Fibroblast of skin of scalp (primary cell): ENCODE measurements around the gene GREB1L.
"Not testable (repeated sequence)": the region's sequence is repeated elsewhere in the genome, so short reads cannot be mapped to it uniquely, and the experiment has no call there.

Experiments
- DNase-seq: peaks from one replicate; pipeline ENCODE4 v3.0.0-alpha.2; 2013

GREB1L gene

DNA sequence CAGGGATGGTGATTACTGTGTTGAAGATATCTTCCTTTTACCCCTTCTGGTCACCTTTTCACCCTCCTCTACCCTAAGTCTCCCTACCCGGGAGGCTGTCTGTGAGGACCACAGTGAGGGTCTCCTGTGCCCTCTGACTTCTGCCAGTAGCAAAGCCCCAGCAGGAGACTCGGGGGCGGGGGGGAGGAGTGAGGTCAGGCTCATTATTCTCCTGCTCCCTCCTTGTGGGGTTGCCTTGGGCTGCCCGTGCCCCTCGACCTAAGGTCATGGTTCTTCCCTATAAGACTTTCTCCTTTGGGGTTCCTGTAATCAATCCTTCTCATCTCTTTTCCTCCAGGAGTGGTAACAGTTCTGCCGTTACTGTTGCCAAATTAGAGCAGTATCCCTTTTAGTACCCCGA, 65.5 kb downstream of the GREB1L start:
- no peak for DNase-seq

DNA sequence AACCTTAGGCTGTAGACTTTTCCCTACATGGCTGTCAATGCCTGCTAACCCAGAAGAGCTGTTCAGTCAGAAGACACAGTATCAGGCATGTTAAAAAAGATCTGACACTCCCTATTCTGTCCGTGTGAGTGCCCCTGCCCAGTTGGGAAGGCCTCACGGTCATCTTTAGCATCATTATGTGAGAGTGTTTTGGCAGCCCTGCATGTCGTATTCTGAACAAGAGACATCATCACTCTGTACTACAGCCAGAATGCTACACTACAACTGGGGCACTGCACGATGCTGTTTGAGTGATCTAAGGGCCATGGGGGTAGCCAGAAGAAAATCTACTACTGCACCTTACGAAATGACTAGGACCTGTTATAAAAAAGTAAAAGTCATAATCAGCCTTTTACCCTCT, 67.2 kb downstream of the GREB1L start:
- no peak for DNase-seq

DNA sequence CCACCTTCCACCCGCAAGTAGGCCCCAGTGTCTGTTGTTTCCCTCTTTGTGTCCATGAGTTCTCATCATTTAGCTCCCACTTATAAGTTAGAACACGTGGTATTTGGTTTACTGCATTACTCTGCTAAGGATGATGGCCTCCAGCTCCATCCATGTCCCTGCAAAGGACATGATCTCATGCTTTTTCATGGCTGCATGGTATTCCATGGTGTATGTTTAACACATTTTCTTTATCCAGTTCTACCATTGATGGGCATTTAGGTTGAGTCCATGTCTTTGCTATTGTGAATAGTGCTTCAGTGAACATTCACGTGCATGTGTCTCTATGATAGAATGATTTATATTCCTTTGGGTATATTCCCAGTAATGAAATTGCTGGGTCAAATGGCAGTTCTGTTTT, 69.9 kb downstream of the GREB1L start:
- not testable (repeated sequence) for DNase-seq

DNA sequence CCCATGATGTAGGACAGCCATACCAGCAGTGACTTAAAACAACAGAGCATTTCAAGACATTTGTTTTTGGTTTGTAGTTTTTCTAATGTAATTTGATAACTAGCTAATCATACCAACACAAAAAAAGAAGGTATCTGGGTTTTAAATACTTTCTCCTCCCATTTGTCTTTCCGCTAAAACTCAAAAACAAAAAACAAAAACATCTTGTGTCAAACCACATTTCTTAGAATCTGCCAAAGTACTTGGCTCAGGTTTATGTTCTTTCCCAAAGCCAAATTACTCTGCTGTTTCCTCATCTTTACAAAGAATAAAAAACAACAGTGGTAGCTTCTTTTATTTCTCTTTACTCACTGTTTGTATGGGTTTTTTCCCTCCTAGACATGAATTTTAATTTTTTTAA, 71.5 kb downstream of the GREB1L start:
- DNase-seq = no peak

DNA sequence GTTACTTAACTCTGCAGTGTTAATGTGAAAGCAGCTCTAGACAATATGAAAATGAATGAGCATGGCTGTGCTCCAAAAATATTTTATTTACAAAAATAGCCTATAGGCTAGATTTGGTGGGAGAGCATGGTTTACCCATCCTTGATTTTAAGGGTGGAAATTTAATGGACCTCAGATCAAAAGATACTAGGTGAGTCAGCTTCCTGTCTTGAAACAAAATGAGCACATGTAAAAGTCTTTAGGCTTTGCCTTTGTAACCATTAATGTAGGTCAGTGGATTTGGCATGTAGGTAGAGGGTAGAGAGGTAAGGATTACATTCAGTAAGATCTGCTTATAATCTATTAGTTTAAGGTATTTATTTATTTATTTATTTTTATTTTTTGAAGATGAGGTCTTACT, 72.7 kb downstream of the GREB1L start:
- no peak for DNase-seq

DNA sequence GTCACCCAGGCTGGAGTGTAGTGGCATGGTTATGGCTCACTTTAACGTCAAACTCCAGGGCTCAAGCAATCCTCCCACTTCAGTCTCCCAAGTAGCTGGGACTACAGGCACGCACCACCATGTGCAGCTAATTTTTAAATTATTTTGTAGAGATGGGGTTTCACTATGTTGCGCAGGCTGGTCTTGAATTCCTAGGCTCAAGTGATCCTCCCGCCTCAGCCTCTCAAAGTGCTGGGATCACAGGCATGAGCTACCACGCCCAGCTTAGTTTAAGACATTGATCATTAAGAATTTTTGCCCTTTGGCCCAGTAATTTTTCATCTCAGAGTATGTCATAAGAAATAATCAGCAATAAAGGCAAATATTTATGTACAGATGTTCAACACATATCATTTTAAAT, 73.1 kb downstream of the GREB1L start:
- not testable (repeated sequence) for DNase-seq

DNA sequence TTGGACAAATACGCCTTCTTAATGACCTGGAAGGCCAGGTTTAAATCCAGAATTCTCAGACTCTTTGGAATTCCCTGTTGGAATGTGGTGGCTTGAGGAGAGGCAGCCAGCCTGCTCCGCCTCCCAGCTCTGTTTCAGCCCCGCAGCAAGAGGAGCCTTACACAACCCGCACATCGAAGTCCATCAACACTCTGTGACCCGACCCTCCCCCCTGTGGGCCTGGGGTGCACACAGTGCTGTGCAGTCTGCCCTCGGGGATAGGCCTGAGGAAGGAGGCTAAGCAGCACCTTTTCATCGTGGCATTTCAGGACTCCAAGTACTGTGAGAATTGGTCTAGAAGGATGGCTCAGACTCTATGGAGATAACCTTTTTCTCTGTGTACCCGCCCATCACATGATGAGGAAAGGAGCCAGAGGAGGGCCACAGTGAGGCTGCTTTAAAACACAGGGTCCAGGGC, 73.7 kb downstream of the GREB1L start:
- no peak for DNase-seq

DNA sequence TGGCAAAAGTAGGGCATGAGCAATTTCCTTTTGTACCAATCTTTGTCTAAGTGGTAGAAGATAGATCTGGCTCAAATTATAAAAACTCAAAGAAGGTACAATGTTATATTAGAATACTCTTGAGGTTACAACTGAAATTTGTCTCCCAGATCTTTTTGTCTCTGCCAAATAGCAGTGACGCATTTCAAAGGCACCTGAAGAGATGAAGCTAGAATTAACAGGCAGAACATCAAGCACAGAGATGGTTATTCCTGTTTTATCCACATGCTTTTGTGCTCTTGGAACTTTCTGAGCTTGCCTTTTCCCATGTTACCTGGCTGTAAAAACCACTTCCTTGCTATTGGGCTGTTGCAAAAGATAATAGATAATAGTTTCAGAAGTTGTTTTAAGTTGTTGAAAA, 74.3 kb downstream of the GREB1L start:
- no peak for DNase-seq

DNA sequence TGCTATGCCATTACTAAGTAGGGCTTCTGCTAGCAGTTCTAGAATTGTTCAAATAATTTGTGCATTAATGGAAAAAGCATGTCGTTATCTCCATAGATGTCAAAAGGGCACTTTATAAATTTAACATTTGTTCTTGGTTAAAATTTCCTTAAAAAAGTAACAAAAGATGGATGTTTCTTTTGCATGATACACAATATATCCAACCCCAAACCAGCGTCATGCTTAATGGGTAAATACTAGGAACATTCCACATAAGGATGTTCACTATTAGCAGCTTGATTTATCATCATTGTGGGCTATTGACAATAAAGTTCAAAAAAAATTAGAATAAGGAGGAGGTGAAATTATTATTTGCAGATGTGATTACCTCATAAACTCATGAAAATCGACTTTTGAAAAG, 79.7 kb downstream of the GREB1L start:
- DNase-seq = no peak

DNA sequence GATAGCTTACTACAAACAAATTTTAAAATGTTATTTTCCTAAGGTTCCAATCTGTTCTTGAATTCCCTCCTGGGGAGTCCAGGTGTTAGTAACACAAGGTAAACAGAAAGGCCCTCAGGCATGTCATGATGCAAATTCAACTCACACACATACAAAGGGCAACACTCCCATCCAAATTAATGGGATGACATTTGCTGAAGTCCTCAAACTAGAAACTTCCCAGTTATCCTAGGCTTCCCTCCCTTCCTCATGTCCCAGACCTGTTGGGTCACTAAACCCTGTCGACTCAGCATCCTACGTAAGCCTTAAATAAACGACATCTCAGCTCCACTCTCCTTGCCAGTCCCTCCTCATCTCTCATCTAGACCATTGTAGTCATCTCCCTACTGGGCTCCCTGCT, 85.1 kb downstream of the GREB1L start:
- no peak for DNase-seq

DNA sequence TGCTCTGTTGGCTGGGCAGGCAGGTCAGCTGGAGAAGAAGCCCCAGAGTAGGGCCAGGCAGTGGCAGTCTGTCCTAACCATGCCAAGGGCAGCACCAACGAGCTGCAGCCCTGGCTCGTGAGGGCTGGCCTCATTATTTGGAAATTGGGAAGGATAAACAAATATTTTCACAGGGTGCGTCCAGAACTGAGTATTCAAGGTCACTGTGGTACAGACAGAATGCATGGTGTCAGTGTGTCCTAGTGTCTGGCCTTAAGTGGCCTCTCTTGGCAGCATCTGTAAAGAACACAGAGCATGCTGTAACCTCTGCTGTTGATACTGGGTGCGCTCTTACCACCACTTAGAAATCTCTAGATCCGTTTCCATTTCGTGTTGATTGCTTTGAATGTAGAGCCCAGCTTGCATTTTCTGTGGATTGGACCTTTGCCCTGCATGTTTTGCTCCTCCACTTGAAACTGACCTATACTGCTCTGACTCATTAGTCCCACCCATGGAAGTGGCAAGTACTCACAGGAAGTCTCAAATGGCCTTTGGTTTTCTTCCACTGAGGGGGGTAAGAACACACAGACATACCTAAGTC, 88.2 kb downstream of the GREB1L start:
- DNase-seq = peak; percentile 5

DNA sequence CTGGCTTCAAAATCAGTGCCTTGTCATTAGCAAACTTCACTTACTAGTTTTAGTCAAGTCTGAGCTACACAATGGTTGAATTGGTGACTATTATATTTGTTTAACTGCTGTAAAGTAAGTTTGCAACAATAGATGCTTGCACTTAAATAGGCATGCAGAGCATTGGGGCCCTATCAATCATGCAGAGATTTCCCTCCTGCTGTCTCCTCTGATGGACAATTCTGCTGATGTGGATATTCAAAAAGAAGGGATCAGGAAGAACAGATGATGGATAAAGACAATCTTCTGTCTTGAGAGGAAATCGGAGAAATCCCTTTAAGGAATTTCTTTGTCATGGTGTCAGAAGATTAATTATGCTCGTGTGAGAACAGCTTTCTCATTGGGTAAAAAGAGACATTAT, 89.0 kb downstream of the GREB1L start:
- DNase-seq = no peak

DNA sequence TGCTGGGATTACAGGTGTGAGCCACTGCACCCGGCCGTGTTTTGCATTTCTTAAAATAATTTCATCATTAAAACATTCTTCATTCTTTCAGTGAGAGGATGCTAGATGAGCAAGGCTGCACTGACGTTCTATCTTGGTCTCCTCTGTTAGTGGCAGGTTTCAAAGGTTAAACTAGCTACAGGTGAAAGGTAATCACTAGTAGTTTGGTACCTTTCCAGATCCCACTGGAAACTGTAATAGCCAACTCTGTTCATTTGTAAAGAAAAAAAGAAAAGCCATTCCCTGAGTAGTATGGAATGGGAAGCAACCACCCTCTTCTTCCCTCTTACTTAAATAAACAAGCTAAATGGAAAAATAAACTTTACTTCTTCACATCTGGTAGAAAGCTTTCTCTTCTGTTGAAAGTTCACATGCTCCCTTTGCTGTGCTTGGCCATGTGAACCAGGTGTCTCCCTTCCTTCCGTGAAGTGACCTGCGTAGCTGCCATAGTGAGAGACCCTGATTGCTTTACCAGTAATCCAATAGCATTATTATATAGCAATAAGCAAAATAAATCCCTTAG, 94.0 kb downstream of the GREB1L start:
- DNase-seq = no peak

DNA sequence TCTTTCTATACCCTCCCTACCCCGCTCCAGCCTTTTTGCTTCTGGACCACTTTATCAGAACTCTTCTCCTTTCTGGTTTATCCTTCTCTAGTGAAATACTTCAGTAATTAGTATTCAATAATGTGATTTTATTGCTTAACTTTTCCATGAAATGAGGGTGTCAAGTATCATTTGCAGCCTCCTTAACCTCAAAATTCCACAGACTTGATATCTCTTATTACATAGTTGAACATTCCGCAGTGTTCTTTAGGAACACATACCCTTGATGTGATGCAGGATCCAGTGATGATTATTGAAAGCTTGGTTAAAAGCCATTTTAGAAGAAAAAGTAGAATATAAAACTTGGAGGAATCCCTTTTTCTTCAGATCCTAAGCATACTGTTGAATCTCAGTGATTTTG, 94.8 kb downstream of the GREB1L start:
- DNase-seq = no peak

DNA sequence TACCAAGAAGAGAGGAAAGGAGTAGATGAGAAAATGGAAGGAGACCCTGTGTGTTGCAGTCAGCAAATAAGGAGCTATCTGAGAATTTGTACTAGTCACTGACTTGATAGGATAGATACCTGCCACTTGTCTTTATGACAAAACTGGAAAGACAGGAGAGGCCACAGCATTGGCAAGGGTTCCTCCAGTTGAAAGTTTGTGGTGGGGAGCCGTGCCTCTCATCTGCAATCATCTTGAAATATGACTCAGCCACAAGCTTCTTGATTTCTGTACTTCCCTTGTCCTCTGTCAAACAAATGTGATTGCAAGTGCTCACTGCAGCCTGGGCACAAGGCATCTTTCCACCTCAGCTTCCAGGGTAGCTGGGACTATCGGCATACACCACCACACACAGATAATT, 99.1 kb downstream of the GREB1L start:
- no peak for DNase-seq

DNA sequence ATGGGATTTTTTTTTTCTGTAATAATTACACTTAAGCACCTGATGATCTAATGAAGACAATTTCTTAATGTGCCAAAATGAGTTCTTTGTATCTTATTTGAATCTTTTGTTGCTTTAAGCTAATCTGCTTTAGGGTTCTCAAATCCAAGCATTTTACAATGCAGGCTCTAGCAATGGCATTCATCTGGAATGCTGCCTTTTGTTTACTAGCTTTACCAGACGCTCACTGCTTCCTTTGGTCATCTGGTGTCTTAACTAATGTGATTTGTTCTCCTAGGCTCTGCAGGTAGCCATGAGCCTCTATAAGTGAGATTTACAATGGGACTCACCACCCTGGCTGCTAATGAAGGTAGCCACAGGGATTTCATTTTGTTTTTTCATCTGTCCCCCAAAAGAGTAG, 100.3 kb downstream of the GREB1L start:
- no peak for DNase-seq

DNA sequence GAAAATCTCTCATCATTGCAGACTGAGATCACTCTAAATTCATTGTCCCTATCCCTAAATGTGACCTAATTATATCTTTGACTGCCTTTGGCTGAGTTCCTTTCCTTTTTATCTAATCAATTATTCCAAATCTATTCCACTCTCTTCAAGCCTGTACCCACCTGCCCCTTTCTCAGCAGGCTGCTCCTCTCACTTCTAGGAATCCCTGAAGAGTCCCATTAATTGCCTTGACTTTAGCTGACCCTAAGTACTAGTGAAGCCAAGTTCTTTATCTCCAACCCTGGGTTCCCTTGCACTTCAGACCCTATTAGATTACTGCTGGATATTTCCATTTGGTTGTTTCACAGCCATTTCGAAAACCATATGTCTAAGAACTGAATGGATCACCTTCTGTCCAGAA, 102.8 kb downstream of the GREB1L start:
- no peak for DNase-seq

DNA sequence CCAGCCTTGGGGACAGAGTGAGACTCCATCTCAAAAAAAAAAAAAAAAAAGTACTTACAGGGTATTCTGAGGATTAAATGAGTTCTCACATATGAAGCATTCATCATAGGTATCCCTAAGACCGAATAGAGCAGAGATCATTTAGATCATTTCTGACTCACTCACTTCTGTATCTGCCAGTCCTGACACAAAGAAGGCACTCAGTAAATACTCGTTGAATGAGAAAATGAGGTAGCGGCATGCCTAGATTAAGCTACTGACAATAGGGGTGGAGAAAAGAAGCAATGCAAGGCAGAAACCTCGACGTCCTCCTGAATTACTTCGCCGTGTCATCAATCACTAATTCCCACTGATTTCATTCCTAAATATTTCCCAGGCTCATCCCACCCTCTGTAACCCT, 103.8 kb downstream of the GREB1L start:
- DNase-seq = no peak

DNA sequence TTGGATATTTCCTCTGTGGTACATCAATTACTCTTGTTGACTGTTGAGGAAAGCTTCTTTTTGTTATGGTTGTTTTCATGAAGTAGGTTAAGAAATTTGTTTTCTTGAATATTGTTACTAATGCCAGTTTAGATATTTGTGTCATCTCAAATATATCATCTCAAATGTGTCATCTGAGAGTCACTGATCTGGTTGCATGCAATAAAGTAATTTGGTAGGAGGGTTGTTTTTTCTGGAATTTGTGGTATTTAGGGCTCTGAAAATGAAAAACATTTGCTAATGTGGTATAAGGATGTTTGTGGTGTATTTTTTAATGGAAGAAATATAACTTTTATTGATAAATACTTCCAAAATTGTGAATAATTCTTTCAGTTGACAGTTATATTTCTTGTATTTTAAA, 117.7 kb downstream of the GREB1L start:
- DNase-seq = peak; percentile 1

DNA sequence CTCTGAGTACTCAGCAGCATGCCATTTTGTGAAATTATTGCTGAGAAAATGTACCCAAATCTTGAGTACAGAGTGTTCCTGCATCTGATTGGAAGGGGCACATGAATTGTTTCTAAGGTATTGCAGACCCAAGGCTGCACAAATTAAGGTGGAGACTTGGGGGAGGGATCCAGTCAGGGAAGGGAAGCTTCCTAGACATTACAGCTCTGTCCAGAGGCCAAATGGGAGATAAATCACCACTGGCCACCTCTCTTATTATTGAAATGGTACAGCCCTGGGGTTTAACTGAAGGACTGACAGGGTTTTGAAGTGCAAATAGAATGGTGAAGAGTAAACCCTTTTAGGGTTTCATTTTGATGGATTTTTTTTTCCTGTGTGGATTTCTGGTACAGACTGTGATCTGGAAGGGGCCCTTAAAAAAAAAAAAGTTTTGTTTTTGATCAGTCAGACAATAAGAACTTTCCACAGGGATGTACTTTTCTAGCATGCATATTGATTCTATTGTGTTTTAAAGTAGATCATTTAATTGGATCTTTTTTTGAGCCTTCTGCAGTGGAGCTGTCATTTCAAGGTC, 119.4 kb downstream of the GREB1L start:
- DNase-seq = no peak

DNA sequence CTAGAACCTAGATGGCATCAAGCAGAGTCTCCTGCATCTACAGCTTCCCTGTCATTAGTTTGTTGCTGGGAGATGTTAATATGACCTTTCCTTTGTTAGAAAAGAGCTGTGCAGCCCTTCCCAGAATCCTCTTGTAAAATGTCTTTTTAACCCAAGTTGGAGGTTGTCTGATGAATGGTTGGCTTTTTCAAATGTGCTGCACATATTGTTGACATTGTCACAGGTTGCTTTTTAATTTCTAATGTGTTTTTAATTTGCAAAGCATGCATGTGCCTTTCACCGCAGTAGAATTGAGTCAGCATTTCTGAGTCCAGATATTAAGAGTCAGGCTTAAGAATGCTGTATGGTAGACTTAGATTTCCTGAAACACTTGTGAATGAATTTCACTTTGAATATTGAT, 120.8 kb downstream of the GREB1L start:
- DNase-seq = no peak

DNA sequence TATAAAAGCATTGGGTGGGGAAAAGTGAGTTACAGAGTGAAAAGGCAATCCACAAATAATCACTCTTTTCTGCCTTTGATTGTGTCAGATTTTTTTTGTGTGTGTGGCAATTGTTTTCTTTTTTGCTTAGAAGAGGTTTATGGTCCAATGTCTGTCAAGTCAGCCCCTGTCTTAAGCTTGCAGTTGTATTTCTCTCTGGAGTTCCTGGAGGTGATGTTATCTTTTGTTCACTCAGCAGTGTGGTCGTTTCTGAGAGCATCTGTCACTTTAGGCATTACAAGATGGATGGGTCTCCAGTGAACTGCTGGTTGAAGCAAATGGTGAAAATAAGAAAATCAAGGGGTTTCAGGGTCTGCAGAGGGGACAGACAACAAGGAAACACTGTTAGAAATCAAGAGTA, 121.3 kb downstream of the GREB1L start:
- no peak for DNase-seq

DNA sequence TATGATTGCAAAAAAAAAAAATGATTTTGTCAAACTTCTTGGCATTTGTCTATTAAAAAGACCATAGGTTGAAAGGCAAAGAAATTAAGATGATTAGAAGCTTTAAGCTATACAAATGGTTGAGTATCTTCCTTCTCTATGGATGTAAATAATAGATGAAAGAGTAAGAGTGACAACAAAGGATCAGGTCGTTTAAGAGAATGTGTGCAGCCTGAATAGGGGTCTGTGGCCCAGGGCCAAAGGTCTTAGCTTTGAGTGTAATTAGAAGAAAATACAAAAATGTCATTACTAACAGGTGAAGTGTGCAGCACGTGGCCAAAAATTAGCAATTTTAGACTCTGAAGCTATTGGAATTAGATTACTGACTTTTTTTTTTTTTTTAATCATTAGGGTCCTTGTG, 122.4 kb downstream of the GREB1L start:
- DNase-seq = no peak

DNA sequence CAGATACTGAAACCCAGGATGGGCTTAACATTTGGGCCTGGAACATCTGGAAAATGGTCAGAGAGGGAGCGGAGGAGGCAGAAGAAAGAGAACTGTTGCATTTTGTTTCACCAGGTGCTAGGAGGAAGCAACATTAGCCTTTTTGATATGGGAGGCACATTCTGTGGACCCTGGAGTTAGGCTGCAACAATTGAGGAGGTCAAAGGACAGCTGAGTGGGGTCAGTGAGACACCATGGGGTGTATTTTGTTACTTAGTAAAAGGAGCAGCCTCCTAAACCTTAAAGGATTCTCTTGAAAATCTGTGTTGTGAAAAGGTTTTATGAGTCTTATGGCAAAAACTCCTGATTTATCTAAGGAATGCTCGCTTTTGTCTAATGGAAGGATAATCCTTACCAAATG, 124.9 kb downstream of the GREB1L start:
- no peak for DNase-seq

DNA sequence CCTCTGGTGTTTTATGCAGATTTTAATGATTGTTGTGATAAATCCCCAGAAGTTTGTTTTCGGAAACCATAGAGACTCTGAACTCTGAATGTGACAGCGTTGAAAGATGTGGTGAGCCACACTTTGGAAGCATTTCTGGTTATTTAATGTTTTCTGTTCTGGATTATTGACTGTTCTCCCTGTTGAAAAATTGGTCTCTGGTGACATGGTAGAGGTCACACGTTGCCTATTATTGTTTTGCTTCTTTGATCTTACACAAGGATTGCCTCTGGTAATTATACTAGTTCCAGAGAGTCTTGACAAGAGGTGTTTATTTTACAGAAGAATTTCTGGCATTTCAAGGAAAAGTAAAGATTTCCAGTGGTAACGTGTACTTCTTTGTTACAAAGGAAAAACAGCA, 127.1 kb downstream of the GREB1L start:
- no peak for DNase-seq
